SH-SY5Y (cell line): Measurements from ENCODE around the gene SLCO4A1.

Experiments used
- GATA2 ChIP-seq: IDR thresholded peaks from 2 replicates; pipeline ENCODE4 v1.6.1; 2011; ENCODE audit warnings: mild to moderate bottlenecking, low read depth, low read length
- GATA3 ChIP-seq: IDR thresholded peaks from 2 replicates; pipeline ENCODE4 v1.6.1; 2011; ENCODE audit warnings: low read depth, mild to moderate bottlenecking, low read length, moderate library complexity

GRCh38 chr20:62678553-62678952 is 36.2 kb downstream of the SLCO4A1 start:
- TF ChIP-seq GATA2 (no peak), GATA3 (no peak)
